Endothelial cell of umbilical vein (primary cell): ENCODE results near the gene COQ8A. TPM values are rescaled to one million over a fixed set of nuclear protein-coding genes. Genes with fewer than 3 reads are reported as not detected.

Experiments used
- BruUV-seq: library from RNA; stranded (reverse); fragments of 400-500 nt; replicated peaks from 2 replicates; lab custom pipeline; 2021; lab: Mats Ljungman, UMichigan
- CTCF ChIA-PET: fragments of 300-600, 350-600 bp; sonication (Branson Sonifier 250); formaldehyde crosslinking; loops from one replicate; lab custom pipeline; 2021; ENCODE audit warnings: antibody characterized with exemption, inconsistent platforms; lab: Charles Lee
- POLR2A ChIA-PET: fragments of 300-600, 350-600 bp; sonication (Branson Sonifier 250); formaldehyde crosslinking; loops from one replicate; lab custom pipeline; 2021; ENCODE audit warnings: antibody characterized with exemption, inconsistent platforms; lab: Charles Lee
- DNase-seq: peaks from one replicate; pipeline ENCODE4 v3.0.0-alpha.2; 2011; ENCODE audit warnings: low read depth, low spot score
- FAIRE-seq: peaks from 2 replicates; lab custom pipeline; 2011; peaks lifted over from hg19 to GRCh38; lab: Jason Lieb, UNC
- H2AFZ ChIP-seq: 2 replicates; pipeline ENCODE4 v1.6.0; 2012; ENCODE audit warnings: low read depth, low read length, control low read depth, inconsistent platforms
- H3K27ac ChIP-seq: 2 replicates; pipeline ENCODE4 v1.5.1; 2011; ENCODE audit warnings: low read depth, mild to moderate bottlenecking, control low read depth, low read length, moderate library complexity; ENCODE audit not compliant: insufficient read depth
- H3K27me3 ChIP-seq, 2 experiments: 2 replicates each; pipeline versions ENCODE4 v1.6.0 to v1.6.1; 2011; ENCODE audit warnings: low read length in 2 of 2, mixed read lengths in 1 of 2; ENCODE audit not compliant: control insufficient read depth in 2 of 2, insufficient read depth in 2 of 2
- H3K36me3 ChIP-seq, 2 experiments: 2 replicates in 1 of 2; 3 replicates in 1 of 2; pipeline ENCODE4 v1.5.1; 2011; ENCODE audit warnings: low read length in 2 of 2, mild to moderate bottlenecking in 1 of 2, moderate library complexity in 1 of 2; ENCODE audit not compliant: control insufficient read depth in 2 of 2, insufficient read depth in 2 of 2; ENCODE audit errors: extremely low read depth in 1 of 2
- H3K4me1 ChIP-seq: 3 replicates; pipeline ENCODE4 v1.5.1; 2011; ENCODE audit warnings: mild to moderate bottlenecking, low read length; ENCODE audit not compliant: control insufficient read depth, insufficient read depth; ENCODE audit errors: extremely low read depth
- H3K4me2 ChIP-seq: 2 replicates; pipeline ENCODE4 v1.6.1; 2011; ENCODE audit warnings: low read length, control low read depth, mixed read lengths; ENCODE audit not compliant: insufficient read depth
- H3K4me3 ChIP-seq, 3 experiments: fragments of 200-600 bp in 1 of 3; sonication (generic), shearing (Covaris generic) in 1 of 3; replicated peaks in 1 of 3; 2 replicates each; pipeline ENCODE4 v1.5.1; 2011 to 2016; ENCODE audit warnings: control low read depth in 3 of 3, low read length in 3 of 3, mild to moderate bottlenecking in 2 of 3, inconsistent platforms in 1 of 3, low read depth in 1 of 3, moderate library complexity in 1 of 3; ENCODE audit not compliant: insufficient read depth in 1 of 3
- H3K79me2 ChIP-seq: 2 replicates; pipeline ENCODE4 v1.6.0; 2012; ENCODE audit warnings: low read length, inconsistent platforms; ENCODE audit not compliant: control insufficient read depth, insufficient read depth
- H3K9ac ChIP-seq: replicated peaks from 2 replicates; pipeline ENCODE3; 2011; ENCODE audit warnings: low read length, control low read depth; ENCODE audit not compliant: insufficient read depth; ENCODE audit errors: extremely low read depth
- H3K9me1 ChIP-seq: replicated peaks from 3 replicates; pipeline ENCODE4 v1.6.0; 2011; ENCODE audit warnings: mild to moderate bottlenecking, low read length; ENCODE audit not compliant: control insufficient read depth, insufficient read depth; ENCODE audit errors: extremely low read depth
- H3K9me3 ChIP-seq: replicated peaks from 2 replicates; pipeline ENCODE4 v1.5.1; 2012; ENCODE audit warnings: low read length, inconsistent platforms; ENCODE audit not compliant: control insufficient read depth, insufficient read depth
- H4K20me1 ChIP-seq: replicated peaks from 2 replicates; pipeline ENCODE3; 2011; ENCODE audit warnings: mild to moderate bottlenecking, low read length; ENCODE audit not compliant: control insufficient read depth, insufficient read depth; ENCODE audit errors: extremely low read depth
- CTCF ChIP-seq, 2 donors: IDR thresholded peaks; 1 replicate in 1 of 2; 2 replicates in 1 of 2; pipeline ENCODE4 v1.5.1; 2011; ENCODE audit warnings: low read length in 2 of 2, mild to moderate bottlenecking in 2 of 2, moderate library complexity in 2 of 2, control low read depth in 1 of 2, inconsistent platforms in 1 of 2, low read depth in 1 of 2; ENCODE audit not compliant: insufficient read depth in 1 of 2; ENCODE audit errors: extremely low read depth in 1 of 2
- EZH2 ChIP-seq: IDR thresholded peaks from 2 replicates; pipeline ENCODE4 v1.6.1; 2012; ENCODE audit warnings: borderline replicate concordance, low read depth, mild to moderate bottlenecking, moderate library complexity, low read length, inconsistent platforms; ENCODE audit not compliant: severe bottlenecking
- FOS ChIP-seq: IDR thresholded peaks from 2 replicates; pipeline ENCODE4 v1.6.1; 2011; ENCODE audit warnings: mild to moderate bottlenecking, low read length, moderate library complexity, borderline replicate concordance; ENCODE audit not compliant: insufficient read depth
- GATA2 ChIP-seq: IDR thresholded peaks from 2 replicates; pipeline ENCODE4 v1.7.0; 2011; ENCODE audit warnings: low read depth, mild to moderate bottlenecking, moderate library complexity, mixed read lengths, low read length; ENCODE audit not compliant: insufficient read length, insufficient read depth
- JUN ChIP-seq: IDR thresholded peaks from 2 replicates; pipeline ENCODE4 v1.6.1; 2011; ENCODE audit warnings: borderline replicate concordance, low read depth; ENCODE audit not compliant: insufficient read length, insufficient read depth
- MAX ChIP-seq: IDR thresholded peaks from 2 replicates; pipeline ENCODE4 v1.6.1; 2011; ENCODE audit not compliant: insufficient read depth, insufficient read length
- MYC ChIP-seq: IDR thresholded peaks from one replicate; pipeline ENCODE4 v1.6.1; 2011; ENCODE audit warnings: mild to moderate bottlenecking, low read depth, low read length
- POLR2A ChIP-seq: IDR thresholded peaks from 2 replicates; pipeline ENCODE4 v1.6.1; 2012; ENCODE audit warnings: low read depth, mild to moderate bottlenecking, control low read depth, low read length
- POLR2AphosphoS5 ChIP-seq: IDR thresholded peaks from 2 replicates; pipeline ENCODE4 v1.6.1; 2012; ENCODE audit warnings: low read depth, mild to moderate bottlenecking, control low read depth, low read length, moderate library complexity; ENCODE audit not compliant: insufficient read depth
- dilution Hi-C: fragments of 300-500 bp; cut with MboI; formaldehyde crosslinking; loops from one replicate; pipeline ENCODE4 v1.15.0; 2019; ENCODE audit warnings: low sequenced_read_pairs; ENCODE audit not compliant: extremely low pct_ligation_motif_present
- intact Hi-C: fragments of 100-400 bp; cut with micrococcal nuclease; formaldehyde crosslinking; loops from one replicate; pipeline ENCODE4 v1.10.0; 2022
- polyA plus RNA-seq, 4 experiments: library from polyadenylated mRNA; depleted of rRNA in 3 of 4; stranded (reverse) in 3 of 4; unstranded in 1 of 4; fragments of >200 nt; gene quantifications; 2 replicates each; pipeline versions ENCODE4 v1.2.1 to v1.2.3, GENCODE V29; 2011 to 2012; ENCODE audit warnings: missing spikeins in 1 of 4
- total RNA-seq: library from RNA; stranded (reverse); gene quantifications from 2 replicates; pipeline ENCODE4 v1.2.3, GENCODE V29; 2021

COQ8A gene
- total and polyA plus RNA-seq, 2 donors (not counting 3 experiments of a cell fraction or from before 2014, with no cell fraction given): 6.8 to 9.4 TPM

- intact Hi-C loops (loop anchor here (5.0 kb wide), 1 partner anchor 49 kb away; no protein-coding TSS in a partner anchor), dilution Hi-C loops (no loop called here)
- H3K4me1 ChIP-seq: peaks cover 7% of the 10 kb centered on the region
- H2AFZ ChIP-seq: peak overlapping the region; percentile 5
- no peak for TF ChIP-seq GATA2
- TF ChIP-seq CTCF (IDR thresholded peaks at IDR 0.05; ENCODE audit: extremely low read depth in 1 of 2, insufficient read depth in 1 of 2, low read depth in 1 of 2, low read length in 2 of 2): no peak
- TF ChIP-seq FOS: no peak
- TF ChIP-seq POLR2AphosphoS5: no peak
- no peak for TF ChIP-seq EZH2
- no peak for TF ChIP-seq MYC
- no peak for TF ChIP-seq JUN
- no peak for TF ChIP-seq MAX
- TF ChIP-seq POLR2A: no peak
- no TSS peak for BruUV-seq
- no peak for DNase-seq
- CTCF ChIA-PET: interaction anchor here (0.6 to 2.3 kb wide), 7 partner anchors 26 to 947 kb away, joined by 3 to 8 read pairs (median 4); no protein-coding TSS in a partner anchor
- H3K36me3 ChIP-seq: no peaks in the 10 kb centered on the region
- no peak overlapping the region for H3K9ac ChIP-seq
- no peaks in the 10 kb centered on the region for H3K27me3 ChIP-seq
- H3K9me1 ChIP-seq: no peaks in the 10 kb centered on the region
- no peaks in the 10 kb centered on the region for H4K20me1 ChIP-seq
- no peak overlapping the region for H3K4me2 ChIP-seq
- POLR2A ChIA-PET: interaction anchor here (0.6 to 0.7 kb wide), 3 partner anchors 9 to 587 kb away, joined by 3 to 9 read pairs (median 7); no protein-coding TSS in a partner anchor
- no peaks in the 10 kb centered on the region for H3K79me2 ChIP-seq
- no peak overlapping the region for H3K27ac ChIP-seq
- H3K4me3 ChIP-seq: no peak overlapping the region
- FAIRE-seq: no peak
- H3K9me3 ChIP-seq: no peaks in the 10 kb centered on the region
Measured at GRCh38 chr1:226937940-226938725, 2.0 kb upstream of the COQ8A start.
